Bronchial epithelial cell (primary cell): ENCODE data around the gene ITGAV. TPM values are rescaled to one million over a fixed set of nuclear protein-coding genes. Genes with fewer than 3 reads are reported as not detected.
A peak's percentile ranks its signal among the peaks of the same experiment; 100 is the strongest.
"Not testable (repeated sequence)": the region's sequence is repeated elsewhere in the genome, so short reads cannot be mapped to it uniquely, and the experiment has no call there.

Experiments
- DNase-seq: peaks from one replicate; pipeline ENCODE4 v3.0.0-alpha.2; 2010; ENCODE audit warnings: low read depth
- FAIRE-seq: peaks from 2 replicates; lab custom pipeline; 2011; peaks lifted over from hg19 to GRCh38; lab: Jason Lieb, UNC
- H3K27me3 ChIP-seq: 2 replicates; pipeline ENCODE4 v1.5.1; 2011; ENCODE audit warnings: low read length; ENCODE audit not compliant: control insufficient read depth, insufficient read depth
- H3K36me3 ChIP-seq: 2 replicates; pipeline ENCODE4 v1.5.1; 2011; ENCODE audit warnings: low read length; ENCODE audit not compliant: control insufficient read depth, insufficient read depth
- H3K4me3 ChIP-seq: 2 replicates; pipeline ENCODE4 v1.5.1; 2011; ENCODE audit warnings: mild to moderate bottlenecking, low read depth, low read length, control low read depth
- CTCF ChIP-seq: IDR thresholded peaks from 2 replicates; pipeline ENCODE4 v1.5.1; 2011; ENCODE audit warnings: mild to moderate bottlenecking, moderate library complexity, low read length, control low read depth, inconsistent platforms; ENCODE audit not compliant: insufficient read depth, severe bottlenecking
- total RNA-seq: library from RNA; depleted of rRNA; stranded (reverse); fragments of >200 nt; gene quantifications from 2 replicates; pipeline ENCODE4 v1.2.1, GENCODE V29; 2014

The ITGAV gene
- total RNA-seq, 1 donor from 2014 or later = 76.9 TPM

- TF ChIP-seq CTCF = no peak
Observed at GRCh38 chr2:186559370-186559769, 30.5 kb upstream of the ITGAV start.

GRCh38 chr2:186559848-186560247, 30.0 kb upstream of the ITGAV start:
- no peaks in the 10 kb centered on the region for H3K27me3 ChIP-seq
- no peaks in the 10 kb centered on the region for H3K36me3 ChIP-seq
- no peak for TF ChIP-seq CTCF
- no peak overlapping the region for H3K4me3 ChIP-seq
- FAIRE-seq = no peak
- no peak for DNase-seq

More at GRCh38 chr2:186559370-186559769, 30.5 kb upstream of the ITGAV start:
- no peak for DNase-seq
- no peaks in the 10 kb centered on the region for H3K36me3 ChIP-seq
- no peaks in the 10 kb centered on the region for H3K27me3 ChIP-seq
- no peak overlapping the region for H3K4me3 ChIP-seq
- no peak for FAIRE-seq

- no peak for TF ChIP-seq CTCF
- no peaks in the 10 kb centered on the region for H3K27me3 ChIP-seq
- H3K4me3 ChIP-seq = no peak overlapping the region
- H3K36me3 ChIP-seq = no peaks in the 10 kb centered on the region
- FAIRE-seq (no peak), DNase-seq (no peak)
Observed at GRCh38 chr2:186560254-186560653, 29.6 kb upstream of the ITGAV start.

- H3K4me3 ChIP-seq = no peak overlapping the region
- DNase-seq (peak; percentile 42), FAIRE-seq (peak; percentile 47)
- TF ChIP-seq CTCF = no peak
- H3K27me3 ChIP-seq = no peaks in the 10 kb centered on the region
- H3K36me3 ChIP-seq = no peaks in the 10 kb centered on the region
Observed at GRCh38 chr2:186561467-186562208, 28.2 kb upstream of the ITGAV start.

GRCh38 chr2:186562209-186562578, 27.7 kb upstream of the ITGAV start:
- DNase-seq (no peak), FAIRE-seq (no peak)
- no peaks in the 10 kb centered on the region for H3K27me3 ChIP-seq
- H3K36me3 ChIP-seq = no peaks in the 10 kb centered on the region
- no peak for TF ChIP-seq CTCF
- no peak overlapping the region for H3K4me3 ChIP-seq

GRCh38 chr2:186568600-186568999, 21.3 kb upstream of the ITGAV start:
- FAIRE-seq, H3K4me3 ChIP-seq: not testable (repeated sequence)
- peak; percentile 55 for DNase-seq

GRCh38 chr2:186569127-186569526, 20.7 kb upstream of the ITGAV start:
- FAIRE-seq, H3K36me3 ChIP-seq, H3K4me3 ChIP-seq: not testable (repeated sequence)

More at GRCh38 chr2:186568600-186568999, 21.3 kb upstream of the ITGAV start:
- H3K36me3 ChIP-seq, H3K27me3 ChIP-seq: not testable (repeated sequence)

More at GRCh38 chr2:186569127-186569526, 20.7 kb upstream of the ITGAV start:
- not testable (repeated sequence) for DNase-seq, H3K27me3 ChIP-seq
